Measurements from ENCODE around the gene PRDM9. TPM values are rescaled to one million over a fixed set of nuclear protein-coding genes. Genes with fewer than 3 reads are reported as not detected.

PRDM9 gene
- total and polyA plus RNA-seq, 2 of the 8 experiments (the other 6 are each of a cell fraction or from before 2014, with no cell fraction given): not detected

GRCh38 chr5:23474315-23474714 is 33.1 kb upstream of the PRDM9 start:
- FAIRE-seq (no peak), DNase-seq (ENCODE audit: low read depth in 1 of 2, low spot score in 2 of 2) (no peak)
- no peak overlapping the region for H3K23ac ChIP-seq (ENCODE audit: insufficient read length)
- H3K14ac ChIP-seq (ENCODE audit: insufficient read length): no peak overlapping the region
- H2BK15ac ChIP-seq (ENCODE audit: low read length): no peak overlapping the region
- H2AFZ ChIP-seq (ENCODE audit: low read length): no peak overlapping the region
- H3K9me3 ChIP-seq (ENCODE audit: insufficient read depth in 2 of 2, low read depth in 1 of 2, low read length in 1 of 2): no peaks in the 10 kb centered on the region
- H3K27me3 ChIP-seq (replicated peaks in 1 of 4; ENCODE audit: control insufficient read depth in 3 of 4, extremely low read depth in 1 of 4, insufficient read depth in 3 of 4, low read length in 3 of 4): peaks cover 0 to 1% (median 0%) of the 10 kb centered on the region in 4 experiments; a peak in 1 of 7 replicates
- H3K27ac ChIP-seq (ENCODE audit: low read depth, low read length): no peak overlapping the region
- H2BK120ac ChIP-seq (replicated peaks; ENCODE audit: low read depth, low read length): no peak overlapping the region
- H4K91ac ChIP-seq (replicated peaks; ENCODE audit: insufficient read length, low read length): no peak overlapping the region
- H3K4me3 ChIP-seq (ENCODE audit: extremely low read depth in 1 of 4, insufficient read depth in 2 of 4, low read depth in 3 of 4, low read length in 4 of 4): no peak overlapping the region
- no peak overlapping the region for H4K8ac ChIP-seq (ENCODE audit: extremely low read depth, insufficient read depth, low read length)
- no peaks in the 10 kb centered on the region for H3K79me2 ChIP-seq (ENCODE audit: control insufficient read depth in 1 of 2, insufficient read depth in 2 of 2, low read length in 2 of 2)
- no peaks in the 10 kb centered on the region for H3K4me1 ChIP-seq (replicated peaks in 1 of 4; ENCODE audit: control insufficient read depth in 3 of 4, insufficient read depth in 4 of 4, low read length in 3 of 4)
- H3K23me2 ChIP-seq (ENCODE audit: low read depth, low read length): no peaks in the 10 kb centered on the region
- no peaks in the 10 kb centered on the region for H4K20me1 ChIP-seq (replicated peaks in 1 of 2; ENCODE audit: control insufficient read depth in 1 of 2, insufficient read depth in 2 of 2, low read length in 2 of 2)
- H3K56ac ChIP-seq (replicated peaks; ENCODE audit: insufficient read length, low read depth, low read length): no peak overlapping the region
- H2AK5ac ChIP-seq (ENCODE audit: low read depth, low read length): no peak overlapping the region
- no peaks in the 10 kb centered on the region for H3K79me1 ChIP-seq (ENCODE audit: low read depth, low read length)
- no peaks in the 10 kb centered on the region for H3K36me3 ChIP-seq (ENCODE audit: control insufficient read depth in 2 of 4, insufficient read depth in 4 of 4, low read length in 3 of 4)
- H3K4me2 ChIP-seq (ENCODE audit: insufficient read depth in 1 of 2, low read depth in 2 of 2, low read length in 2 of 2): no peak overlapping the region
- H2BK5ac ChIP-seq (ENCODE audit: low read depth, low read length): no peak overlapping the region
- H4K5ac ChIP-seq (ENCODE audit: insufficient read length, low read depth, low read length): no peak overlapping the region
- H2BK12ac ChIP-seq (ENCODE audit: low read depth, low read length): no peak overlapping the region
- ChIA-PET POLR2A (ENCODE audit: partially characterized antibody) (no interaction called here), CTCF (ENCODE audit: partially characterized antibody) (interaction anchor here (0.7 kb wide), 1 partner anchor 12 kb away, joined by 3 read pairs; no protein-coding TSS in a partner anchor)
- no peak overlapping the region for H3K18ac ChIP-seq (ENCODE audit: extremely low read depth, low read length)
- 79% methylated on average over 1 of the region's 1 CpG; no CpG with 5 or more reads in 1 of the 2 experiments for WGBS, 2 experiments (ENCODE audit: extremely low coverage in 1 of 2, insufficient coverage in 1 of 2, insufficient read length in 1 of 2, insufficient replicate concordance in 2 of 2, low coverage in 1 of 2, low lambda C conversion rate in 2 of 2, missing lambda C conversion rate in 1 of 2)
- H2BK20ac ChIP-seq (ENCODE audit: low read length): no peak overlapping the region
- no peak overlapping the region for H3K4ac ChIP-seq (replicated peaks; ENCODE audit: insufficient read length, low read depth, low read length)
- no peak overlapping the region for H3K9ac ChIP-seq (replicated peaks in 1 of 4; ENCODE audit: extremely low read depth in 1 of 4, low read depth in 3 of 4, low read length in 3 of 4)
- no peak for TF ChIP-seq TAF1 (IDR thresholded peaks at IDR 0.05; ENCODE audit: low read depth, low read length)
- no peak for TF ChIP-seq EP300 (IDR thresholded peaks at IDR 0.05; ENCODE audit: borderline replicate concordance in 1 of 2, low read depth in 2 of 2, low read length in 2 of 2)
- no peak for TF ChIP-seq ZNF274 (IDR thresholded peaks at IDR 0.05; ENCODE audit: borderline replicate concordance, extremely low read depth, low read length)
- TF ChIP-seq KDM4A (IDR thresholded peaks at IDR 0.05; ENCODE audit: low read depth, low read length, severe bottlenecking): no peak
- TF ChIP-seq CREB1 (IDR thresholded peaks at IDR 0.05): no peak
- TF ChIP-seq FOSL1 (IDR thresholded peaks at IDR 0.05; ENCODE audit: insufficient read depth, low read depth, low read length): no peak

All from H1 (cell line).